Measurements from ENCODE around the gene SLAMF6. TPM values are rescaled to one million over a fixed set of nuclear protein-coding genes. Genes with fewer than 3 reads are reported as not detected.
"Not testable (repeated sequence)": the region's sequence is repeated elsewhere in the genome, so short reads cannot be mapped to it uniquely, and the experiment has no call there.

Gene SLAMF6
- total RNA-seq, 1 experiment from 2014 or later, result not detected

DNA sequence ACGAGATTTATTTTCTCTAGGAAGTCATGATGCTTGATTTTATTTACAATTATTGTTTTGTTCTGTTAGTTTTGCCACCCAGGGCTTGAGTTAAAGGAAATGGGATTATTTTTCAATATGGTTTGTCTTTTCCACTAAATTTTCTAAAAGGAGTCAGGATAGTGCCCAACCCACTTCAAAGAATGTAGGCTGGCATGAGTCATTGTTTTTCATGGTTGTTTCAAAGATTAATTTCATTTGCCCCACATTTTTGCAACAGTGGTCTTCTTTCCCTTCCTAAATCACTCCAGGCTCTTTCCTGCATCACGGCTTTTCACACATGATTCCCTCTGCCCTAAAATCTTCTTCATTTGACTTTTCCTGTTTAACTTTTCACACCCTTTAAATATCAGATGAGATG, 2.5 kb downstream of the SLAMF6 start:
- Histone ChIP-seq H3K9me3 (ENCODE audit: control insufficient read depth, insufficient read depth, low read depth, low read length) (no peaks in the 10 kb centered on the region), H3K4me3 (ENCODE audit: low read depth in 2 of 2, low read length in 2 of 2) (no peak overlapping the region), H3K27ac (ENCODE audit: low read length) (no peak overlapping the region), H3K4me1 (ENCODE audit: control insufficient read depth, insufficient read depth, low read length) (no peaks in the 10 kb centered on the region; the same call in 1 of the 2 replicates), H3K27me3 (ENCODE audit: control insufficient read depth, insufficient read depth, low read length) (no peaks in the 10 kb centered on the region), H3K36me3 (ENCODE audit: control insufficient read depth, insufficient read depth, low read length) (no peaks in the 10 kb centered on the region)
- intact Hi-C loops (cut with micrococcal nuclease; ENCODE audit: unreplicated experiment), result no loop called here
- in situ Hi-C loops (cut with HindIII; ENCODE audit: low pct_unique_long_range_greater_than_20kb, low sequenced_read_pairs), result no loop called here
- POLR2A ChIA-PET, result no interaction called here
- ATAC-seq, result no peak
- CTCF ChIA-PET, result no interaction called here
- TF ChIP-seq TCF7L2 (IDR thresholded peaks at IDR 0.05; ENCODE audit: low read depth, low read length), result no peak
- TF ChIP-seq SIN3A (IDR thresholded peaks at IDR 0.05; ENCODE audit: borderline replicate concordance, insufficient read depth, low read depth, low read length), result no peak
- TF ChIP-seq, protein P1, sequence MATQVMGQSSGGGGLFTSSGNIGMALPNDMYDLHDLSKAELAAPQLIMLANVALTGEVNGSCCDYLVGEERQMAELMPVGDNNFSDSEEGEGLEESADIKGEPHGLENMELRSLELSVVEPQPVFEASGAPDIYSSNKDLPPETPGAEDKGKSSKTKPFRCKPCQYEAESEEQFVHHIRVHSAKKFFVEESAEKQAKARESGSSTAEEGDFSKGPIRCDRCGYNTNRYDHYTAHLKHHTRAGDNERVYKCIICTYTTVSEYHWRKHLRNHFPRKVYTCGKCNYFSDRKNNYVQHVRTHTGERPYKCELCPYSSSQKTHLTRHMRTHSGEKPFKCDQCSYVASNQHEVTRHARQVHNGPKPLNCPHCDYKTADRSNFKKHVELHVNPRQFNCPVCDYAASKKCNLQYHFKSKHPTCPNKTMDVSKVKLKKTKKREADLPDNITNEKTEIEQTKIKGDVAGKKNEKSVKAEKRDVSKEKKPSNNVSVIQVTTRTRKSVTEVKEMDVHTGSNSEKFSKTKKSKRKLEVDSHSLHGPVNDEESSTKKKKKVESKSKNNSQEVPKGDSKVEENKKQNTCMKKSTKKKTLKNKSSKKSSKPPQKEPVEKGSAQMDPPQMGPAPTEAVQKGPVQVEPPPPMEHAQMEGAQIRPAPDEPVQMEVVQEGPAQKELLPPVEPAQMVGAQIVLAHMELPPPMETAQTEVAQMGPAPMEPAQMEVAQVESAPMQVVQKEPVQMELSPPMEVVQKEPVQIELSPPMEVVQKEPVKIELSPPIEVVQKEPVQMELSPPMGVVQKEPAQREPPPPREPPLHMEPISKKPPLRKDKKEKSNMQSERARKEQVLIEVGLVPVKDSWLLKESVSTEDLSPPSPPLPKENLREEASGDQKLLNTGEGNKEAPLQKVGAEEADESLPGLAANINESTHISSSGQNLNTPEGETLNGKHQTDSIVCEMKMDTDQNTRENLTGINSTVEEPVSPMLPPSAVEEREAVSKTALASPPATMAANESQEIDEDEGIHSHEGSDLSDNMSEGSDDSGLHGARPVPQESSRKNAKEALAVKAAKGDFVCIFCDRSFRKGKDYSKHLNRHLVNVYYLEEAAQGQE (IDR thresholded peaks at IDR 0.05; ENCODE audit: insufficient read depth in 1 of 2, low read depth in 2 of 2, low read length in 1 of 2), result no peak
- TF ChIP-seq POLR2AphosphoS5 (IDR thresholded peaks at IDR 0.05; ENCODE audit: low read depth, low read length), result no peak
- TF ChIP-seq, protein P2, sequence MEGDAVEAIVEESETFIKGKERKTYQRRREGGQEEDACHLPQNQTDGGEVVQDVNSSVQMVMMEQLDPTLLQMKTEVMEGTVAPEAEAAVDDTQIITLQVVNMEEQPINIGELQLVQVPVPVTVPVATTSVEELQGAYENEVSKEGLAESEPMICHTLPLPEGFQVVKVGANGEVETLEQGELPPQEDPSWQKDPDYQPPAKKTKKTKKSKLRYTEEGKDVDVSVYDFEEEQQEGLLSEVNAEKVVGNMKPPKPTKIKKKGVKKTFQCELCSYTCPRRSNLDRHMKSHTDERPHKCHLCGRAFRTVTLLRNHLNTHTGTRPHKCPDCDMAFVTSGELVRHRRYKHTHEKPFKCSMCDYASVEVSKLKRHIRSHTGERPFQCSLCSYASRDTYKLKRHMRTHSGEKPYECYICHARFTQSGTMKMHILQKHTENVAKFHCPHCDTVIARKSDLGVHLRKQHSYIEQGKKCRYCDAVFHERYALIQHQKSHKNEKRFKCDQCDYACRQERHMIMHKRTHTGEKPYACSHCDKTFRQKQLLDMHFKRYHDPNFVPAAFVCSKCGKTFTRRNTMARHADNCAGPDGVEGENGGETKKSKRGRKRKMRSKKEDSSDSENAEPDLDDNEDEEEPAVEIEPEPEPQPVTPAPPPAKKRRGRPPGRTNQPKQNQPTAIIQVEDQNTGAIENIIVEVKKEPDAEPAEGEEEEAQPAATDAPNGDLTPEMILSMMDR (IDR thresholded peaks at IDR 0.05), result no peak
- no TSS peak for BruUV-seq (replicated peaks)
- DNase-seq (ENCODE audit: low read depth, low spot score), result no peak

DNA sequence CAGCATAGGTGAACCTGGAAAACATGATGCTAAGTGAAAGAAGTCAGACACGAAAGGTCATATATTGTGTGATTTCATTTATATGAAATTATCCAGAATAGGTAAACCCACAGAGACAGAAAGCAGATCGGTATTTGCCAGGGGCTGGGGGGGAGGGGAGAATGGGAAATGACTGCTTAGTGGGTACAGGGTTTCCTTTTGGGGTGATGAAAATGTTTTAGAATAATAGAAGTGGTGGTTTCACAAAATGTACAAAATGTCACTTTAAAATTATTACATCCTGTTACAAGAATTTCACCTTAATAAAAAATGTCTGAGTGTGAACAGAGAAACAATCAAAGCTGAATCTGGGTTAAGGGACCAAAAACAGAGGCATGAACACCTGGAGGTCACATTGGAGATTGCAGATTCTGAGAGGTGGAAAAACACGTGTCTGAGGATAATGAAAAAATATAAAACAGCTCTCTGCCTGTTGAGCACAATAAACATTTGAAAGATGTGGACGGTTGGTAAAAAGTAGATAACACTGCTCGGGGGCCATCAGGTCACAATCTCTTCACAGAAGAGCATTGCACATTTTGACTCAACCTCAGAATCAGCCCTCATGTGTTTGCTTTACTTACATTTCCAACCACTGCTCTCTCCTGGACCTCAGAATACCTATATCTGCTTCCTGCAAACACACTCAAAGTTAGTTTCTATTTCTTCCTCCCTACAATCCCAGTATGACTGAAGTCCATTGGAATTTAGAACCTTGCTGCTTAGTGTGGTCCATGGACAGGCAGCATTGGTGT, 3.2 kb downstream of the SLAMF6 start:
- TF ChIP-seq, protein P2 (IDR thresholded peaks at IDR 0.05), result no peak
- TF ChIP-seq, protein P1 (IDR thresholded peaks at IDR 0.05; ENCODE audit: insufficient read depth in 1 of 2, low read depth in 2 of 2, low read length in 1 of 2), result no peak
- TF ChIP-seq TCF7L2 (IDR thresholded peaks at IDR 0.05; ENCODE audit: low read depth, low read length) (no peak), POLR2AphosphoS5 (IDR thresholded peaks at IDR 0.05; ENCODE audit: low read depth, low read length) (no peak), SIN3A (IDR thresholded peaks at IDR 0.05; ENCODE audit: borderline replicate concordance, insufficient read depth, low read depth, low read length) (no peak)
- Histone ChIP-seq H3K4me1 (ENCODE audit: control insufficient read depth, insufficient read depth, low read length) (no peaks in the 10 kb centered on the region; the same call in 1 of the 2 replicates), H3K27ac (ENCODE audit: low read length) (no peak overlapping the region), H3K27me3 (ENCODE audit: control insufficient read depth, insufficient read depth, low read length) (no peaks in the 10 kb centered on the region), H3K4me3 (ENCODE audit: low read depth in 2 of 2, low read length in 2 of 2) (no peak overlapping the region), H3K9me3 (ENCODE audit: control insufficient read depth, insufficient read depth, low read depth, low read length) (no peaks in the 10 kb centered on the region), H3K36me3 (ENCODE audit: control insufficient read depth, insufficient read depth, low read length) (no peaks in the 10 kb centered on the region)
- ATAC-seq (no peak; the same call in 1 of the 2 replicates), DNase-seq (ENCODE audit: low read depth, low spot score) (no peak)
- ChIA-PET CTCF (no interaction called here), POLR2A (no interaction called here)
- intact Hi-C loops (cut with micrococcal nuclease; ENCODE audit: unreplicated experiment), result no loop called here
- in situ Hi-C loops (cut with HindIII; ENCODE audit: low pct_unique_long_range_greater_than_20kb, low sequenced_read_pairs), result no loop called here
- no TSS peak for BruUV-seq (replicated peaks)

GRCh38 chr1:160517519-160517918, 5.5 kb downstream of the SLAMF6 start:
- DNase-seq (ENCODE audit: low read depth, low spot score); CTCF ChIA-PET; H3K27me3 ChIP-seq (ENCODE audit: control insufficient read depth, insufficient read depth, low read length); H3K4me1 ChIP-seq (ENCODE audit: control insufficient read depth, insufficient read depth, low read length); BruUV-seq (replicated peaks); POLR2A ChIA-PET; H3K36me3 ChIP-seq (ENCODE audit: control insufficient read depth, insufficient read depth, low read length); intact Hi-C loops (cut with micrococcal nuclease; ENCODE audit: unreplicated experiment); H3K27ac ChIP-seq (ENCODE audit: low read length); H3K9me3 ChIP-seq (ENCODE audit: control insufficient read depth, insufficient read depth, low read depth, low read length); ATAC-seq; in situ Hi-C loops (cut with HindIII; ENCODE audit: low pct_unique_long_range_greater_than_20kb, low sequenced_read_pairs); H3K4me3 ChIP-seq (ENCODE audit: low read depth in 2 of 2, low read length in 2 of 2): not testable (repeated sequence)

All from Panc1 (cell line).